HepG2 (cell line): Measurements from ENCODE around the gene CEP83.

Source experiments
- CHD4 ChIP-seq: fragments of 200-600 bp; sonication (generic); IDR thresholded peaks from 2 replicates; pipeline ENCODE4 v1.7.0; 2017; ENCODE audit warnings: mild to moderate bottlenecking, low read length, borderline replicate concordance
- CTCF ChIP-seq: sonication (generic); formaldehyde crosslinking; IDR thresholded peaks from 2 replicates; pipeline ENCODE4 v1.5.0; 2020; ENCODE audit warnings: mild to moderate bottlenecking, missing genetic modification reagents, moderate library complexity
- ETS1 ChIP-seq: sonication (generic); formaldehyde crosslinking; IDR thresholded peaks from 2 replicates; pipeline ENCODE4 v1.4.0; 2020; ENCODE audit warnings: missing genetic modification reagents
- ETV5 ChIP-seq: IDR thresholded peaks from 2 replicates; pipeline ENCODE4 v1.6.1; 2018; ENCODE audit warnings: missing biosample characterization, missing genetic modification reagents, inconsistent platforms, borderline replicate concordance
- POLR2A ChIP-seq, 2 experiments: IDR thresholded peaks; 2 replicates each; pipeline ENCODE4 v1.6.1; 2011; ENCODE audit warnings: low read depth in 2 of 2, low read length in 2 of 2, mild to moderate bottlenecking in 1 of 2, moderate library complexity in 1 of 2; ENCODE audit not compliant: insufficient read depth in 1 of 2

GRCh38 chr12:94507455-94507854 lies 47.8 kb upstream of the CEP83 start:
- TF ChIP-seq ETV5 (CRISPR knock-in tag), result no peak
- no peak for TF ChIP-seq CTCF (CRISPR knock-in tag)
- no peak for TF ChIP-seq ETS1 (CRISPR knock-in tag)
- no peak for TF ChIP-seq CHD4
- no peak for TF ChIP-seq POLR2A (IDR thresholded peaks at IDR 0.05; ENCODE audit: insufficient read depth in 1 of 2, low read depth in 2 of 2, low read length in 2 of 2)
